ELR (cell line): ENCODE measurements around the gene HELZ.
"Not testable (repeated sequence)": the region's sequence is repeated elsewhere in the genome, so short reads cannot be mapped to it uniquely, and the experiment has no call there.

Source experiments
- DNase-seq: peaks from one replicate; pipeline ENCODE4 v3.0.0-alpha.2; 2015; ENCODE audit warnings: low read depth

Gene HELZ

GRCh38 chr17:67139784-67140665 lies 105.0 kb downstream of the HELZ start:
- peak; percentile 84 for DNase-seq

DNA sequence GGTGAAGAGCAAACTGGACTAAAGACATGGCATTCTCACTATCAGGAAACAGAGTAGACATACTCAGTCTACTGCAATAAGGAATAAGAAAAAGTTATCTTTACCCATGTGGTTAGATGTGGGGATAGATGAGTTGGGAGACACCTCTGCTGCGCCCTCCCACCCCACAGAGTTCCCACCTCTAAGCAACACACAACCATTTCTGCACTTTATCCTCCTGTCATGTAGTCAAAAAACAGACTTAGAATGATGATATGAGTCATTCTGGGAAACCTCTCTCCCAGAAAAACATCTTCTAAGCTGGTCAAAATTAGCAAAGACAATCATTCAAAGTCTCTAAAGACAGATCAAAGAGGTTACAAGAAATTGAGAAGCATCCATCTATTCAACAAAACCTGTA lies 105.7 kb downstream of the HELZ start:
- DNase-seq: no peak

DNA sequence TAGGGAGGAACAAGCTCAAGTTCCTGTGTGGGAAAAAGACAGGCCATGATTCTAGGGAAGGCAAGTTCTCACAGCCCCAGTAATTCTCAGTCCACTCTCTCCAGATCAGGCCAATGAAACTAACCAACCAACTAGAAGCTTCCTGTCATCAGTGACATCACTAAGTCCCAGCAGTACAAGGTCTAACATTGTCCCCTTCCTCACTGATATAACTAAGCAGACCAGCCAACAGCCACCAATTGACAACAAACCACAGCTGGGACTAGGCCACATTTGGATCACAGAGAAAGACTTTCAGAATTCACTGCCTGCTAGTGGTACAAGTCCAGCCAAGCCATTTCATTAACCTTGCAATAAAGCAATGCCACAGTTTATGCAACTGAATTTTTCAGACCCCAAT lies 106.6 kb downstream of the HELZ start:
- no peak for DNase-seq

GRCh38 chr17:67137860-67138259 lies 107.1 kb downstream of the HELZ start:
- DNase-seq: no peak

DNA sequence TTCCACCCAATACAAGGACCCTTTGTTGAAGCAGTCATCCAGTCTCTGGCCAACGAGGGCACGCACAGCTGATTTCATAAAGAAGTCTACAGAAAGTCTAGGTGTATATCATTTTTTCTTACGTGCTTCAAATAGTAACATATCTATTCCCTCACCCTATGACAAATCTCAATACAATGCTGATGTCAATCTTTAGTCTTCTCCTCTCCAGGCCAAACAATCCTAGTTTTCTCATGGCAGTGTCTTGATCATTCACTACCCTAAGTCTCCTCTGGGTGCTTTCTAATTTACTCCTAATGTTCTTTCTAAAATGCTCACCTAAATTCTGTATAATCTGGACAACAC lies 108.0 kb downstream of the HELZ start:
- peak; percentile 60 for DNase-seq

DNA sequence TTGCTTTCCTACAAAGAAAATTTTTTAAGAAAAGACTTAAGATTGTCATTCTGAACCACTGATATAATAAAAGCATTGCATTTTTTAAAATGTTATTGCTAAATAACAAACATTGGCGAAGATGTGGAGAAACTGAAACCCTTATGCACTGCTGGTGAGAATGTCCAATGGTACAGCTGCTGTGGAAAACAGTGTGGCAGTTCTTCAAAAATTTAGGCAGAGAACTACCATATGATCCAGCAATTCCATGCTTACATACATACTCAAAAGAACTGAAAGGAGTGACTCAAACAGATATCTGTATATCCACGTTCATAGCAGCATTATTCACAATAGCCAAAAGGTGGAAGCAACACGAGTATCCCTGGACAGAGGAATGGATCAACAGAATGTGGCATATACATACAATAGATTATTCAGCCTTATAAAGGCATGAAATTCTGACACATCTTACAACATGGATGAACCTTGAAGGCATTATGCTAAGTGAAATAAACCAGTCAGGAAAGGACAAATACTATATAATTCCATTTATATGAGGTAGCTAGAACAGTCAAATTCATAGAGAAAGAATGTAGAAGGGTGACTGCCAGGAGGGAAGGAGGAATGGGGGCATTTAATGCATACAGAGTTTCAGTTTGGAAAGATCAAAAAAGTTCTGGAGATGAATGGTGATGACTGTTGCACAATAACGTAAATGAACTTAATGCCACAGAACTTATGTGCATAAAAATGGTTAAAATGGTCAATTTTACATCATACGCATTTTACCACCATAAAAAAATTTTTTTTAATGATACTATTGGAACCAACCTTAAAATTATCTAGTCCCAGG lies 108.6 kb downstream of the HELZ start:
- peak; percentile 50 for DNase-seq

- no peak for DNase-seq
Observed at GRCh38 chr17:67133161-67133560, 111.8 kb downstream of the HELZ start.

DNA sequence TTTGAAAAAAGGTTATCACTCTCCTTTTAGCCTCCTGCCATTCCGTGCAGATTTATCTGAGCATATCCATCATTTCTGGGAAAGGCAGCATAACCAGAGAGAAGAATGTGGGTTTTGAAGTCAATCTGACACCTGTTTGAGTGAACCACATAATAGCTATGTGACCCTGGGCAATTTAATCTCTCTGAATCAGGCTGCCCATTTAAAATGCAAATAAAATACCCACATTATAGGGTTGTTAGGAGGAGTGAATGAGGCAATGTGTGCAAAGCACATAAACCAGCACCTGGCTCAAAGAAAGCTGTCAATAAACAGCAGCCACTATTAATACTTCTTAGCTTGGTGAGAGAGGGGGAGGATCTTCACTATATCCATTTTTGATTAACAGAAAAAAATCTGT lies 112.6 kb downstream of the HELZ start:
- DNase-seq: no peak

- DNase-seq: no peak
Observed at GRCh38 chr17:67130768-67131167, 114.2 kb downstream of the HELZ start.

DNA sequence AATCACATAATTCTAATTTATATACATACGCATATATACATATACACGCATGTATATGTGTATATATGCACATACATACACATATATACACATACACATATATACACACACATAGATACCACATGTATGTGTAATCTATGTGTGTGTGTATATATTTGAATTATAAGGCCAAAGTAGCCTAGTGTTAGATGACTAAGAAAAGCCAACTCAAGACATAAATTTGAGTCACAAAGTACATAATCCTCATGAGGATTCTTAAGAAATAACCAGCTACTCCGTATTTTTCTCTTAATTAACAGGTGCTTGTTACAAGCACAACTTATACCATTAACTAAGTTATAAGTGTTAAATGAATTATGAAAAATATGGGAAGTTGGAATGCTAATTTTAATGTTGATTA lies 115.7 kb downstream of the HELZ start:
- peak; percentile 39 for DNase-seq

- peak; percentile 37 for DNase-seq
Observed at GRCh38 chr17:67128700-67129099, 116.3 kb downstream of the HELZ start.

GRCh38 chr17:67127925-67128324 lies 117.1 kb downstream of the HELZ start:
- DNase-seq: no peak

DNA sequence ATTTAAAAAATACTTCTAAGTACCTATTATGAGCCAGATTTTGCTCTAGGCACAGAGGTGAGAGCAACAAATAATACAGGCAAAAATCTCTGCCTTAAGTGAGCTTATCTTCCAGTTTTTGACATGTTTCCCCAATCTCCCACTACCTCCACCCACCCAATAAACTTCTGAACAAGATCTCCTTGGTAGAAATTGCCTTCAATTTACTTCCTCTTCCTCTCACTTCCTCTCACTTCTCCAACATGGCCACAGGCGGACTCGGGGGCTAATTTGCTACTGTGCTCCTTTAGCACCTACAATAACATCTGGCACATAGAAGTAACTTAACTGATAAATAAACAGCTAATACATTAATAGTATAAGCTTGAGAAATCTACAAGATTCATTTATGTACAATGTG lies 118.0 kb downstream of the HELZ start:
- no peak for DNase-seq

DNA sequence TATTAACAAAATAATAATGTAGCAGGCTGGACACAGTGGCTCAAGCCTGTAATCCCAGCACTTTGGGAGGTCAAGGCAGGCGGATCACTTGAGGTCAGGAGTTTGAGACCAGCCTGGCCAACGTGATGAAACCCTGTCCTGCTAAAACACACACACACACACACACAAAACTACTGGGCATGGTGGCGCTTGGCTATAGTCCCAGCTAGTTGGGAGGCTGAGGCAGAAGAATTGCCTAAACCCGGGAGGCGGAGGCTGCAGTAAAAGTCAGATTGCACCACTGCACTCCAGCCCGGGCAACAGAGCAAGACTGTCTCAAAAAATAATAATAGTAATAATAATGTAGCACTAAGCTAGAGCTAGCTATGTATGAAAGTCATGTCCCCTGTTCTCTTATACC lies 118.5 kb downstream of the HELZ start:
- not testable (repeated sequence) for DNase-seq

- DNase-seq: no peak
Observed at GRCh38 chr17:67125924-67126323, 119.1 kb downstream of the HELZ start.

DNA sequence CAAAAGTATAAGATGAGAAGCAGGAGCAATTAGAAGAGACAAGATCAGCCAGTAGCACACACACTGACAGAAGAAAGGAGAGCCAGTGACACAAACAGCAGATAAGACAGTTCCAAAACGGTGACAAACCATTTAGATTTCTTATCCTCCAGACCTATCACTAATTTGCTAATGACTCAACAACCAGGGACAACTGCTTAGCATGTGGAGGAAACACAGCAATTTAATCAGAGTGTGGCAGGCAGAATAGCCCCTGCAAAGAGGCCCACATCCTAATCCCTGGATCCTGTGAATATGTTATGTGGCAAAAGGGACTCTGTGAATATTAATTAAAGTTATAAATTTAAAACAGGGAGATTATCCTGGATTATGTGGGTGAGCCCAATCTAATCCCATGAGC lies 119.6 kb downstream of the HELZ start:
- peak; percentile 24 for DNase-seq

DNA sequence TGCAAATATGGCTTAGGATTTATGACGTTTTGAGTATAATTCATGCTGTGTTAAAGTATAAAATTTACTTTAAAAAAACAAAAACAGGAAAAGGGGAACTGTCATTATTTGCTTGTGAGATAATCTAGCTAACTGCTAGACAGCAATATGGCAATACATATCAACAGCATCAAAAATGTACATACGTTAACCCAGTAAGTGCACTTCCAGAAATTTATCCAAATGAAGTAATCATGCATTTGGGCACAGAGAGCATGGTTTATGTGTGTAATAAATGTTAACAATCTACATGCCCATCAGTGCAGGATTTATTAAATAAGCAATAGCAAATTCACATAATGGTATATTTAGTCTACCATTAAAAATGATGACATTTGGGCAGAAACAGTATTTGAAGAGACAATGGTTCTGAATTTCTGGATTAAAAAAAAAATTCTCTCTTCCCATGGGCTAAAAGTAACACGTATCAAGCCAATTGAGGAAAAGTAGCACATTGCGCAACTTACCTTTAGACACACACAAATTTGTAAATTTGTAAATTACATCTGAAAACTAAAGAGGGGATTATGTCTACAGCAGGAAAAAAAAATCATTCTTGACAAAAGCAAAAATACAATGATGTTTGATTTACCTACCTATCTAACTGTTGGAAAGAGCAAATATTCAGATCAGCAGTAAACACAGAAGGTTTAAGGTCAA lies 120.4 kb downstream of the HELZ start:
- DNase-seq: no peak

- DNase-seq: no peak
Observed at GRCh38 chr17:67123699-67124098, 121.3 kb downstream of the HELZ start.

DNA sequence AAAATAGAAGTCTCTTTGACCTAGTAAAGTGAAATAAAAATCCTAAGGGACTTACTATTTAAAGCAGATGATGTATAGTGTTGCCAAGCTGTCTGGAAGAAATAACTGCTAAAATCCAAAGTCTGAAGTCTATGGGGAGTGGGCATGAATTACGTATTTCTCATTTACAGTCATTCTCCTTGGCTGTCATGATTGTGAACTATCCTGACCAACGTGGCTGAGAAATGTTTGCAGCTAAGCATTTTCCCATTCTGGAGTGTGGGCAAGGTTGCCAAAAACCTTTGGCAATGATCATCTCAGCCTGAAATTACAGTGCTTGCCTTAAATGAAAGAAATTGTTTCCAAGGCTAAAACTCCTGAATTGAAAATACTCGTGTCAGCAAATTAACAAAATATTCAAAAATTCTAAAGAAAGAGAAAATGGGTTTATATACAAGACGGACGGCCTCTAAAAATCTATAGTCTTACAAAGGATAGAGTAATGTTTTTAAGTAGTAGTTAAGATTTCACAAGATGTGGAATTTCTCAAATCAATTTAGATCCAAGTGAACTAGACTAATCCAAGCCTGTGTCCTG lies 123.6 kb downstream of the HELZ start:
- no peak for DNase-seq

DNA sequence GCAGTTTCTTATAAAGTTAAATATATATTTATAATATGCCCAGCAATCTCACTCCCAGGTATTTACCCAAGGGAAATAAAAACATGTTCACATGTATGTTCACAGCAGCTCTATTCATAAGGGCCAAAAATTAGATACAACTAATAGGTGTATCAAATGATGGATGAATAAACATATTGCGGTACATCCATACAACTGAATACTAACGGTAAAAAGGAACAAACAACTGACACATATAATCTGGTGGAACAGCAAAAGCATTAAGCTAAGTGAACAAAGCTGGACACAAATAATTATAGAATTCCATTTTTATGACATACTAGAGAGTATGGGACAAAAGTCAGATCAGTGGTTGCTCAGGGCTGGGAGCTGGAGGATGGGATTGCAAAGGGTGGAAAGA lies 125.9 kb downstream of the HELZ start:
- DNase-seq: no peak

- peak; percentile 26 for DNase-seq
Observed at GRCh38 chr17:67116045-67116575, 128.9 kb downstream of the HELZ start.

- no peak for DNase-seq
Observed at GRCh38 chr17:67115401-67115800, 129.6 kb downstream of the HELZ start.
